Measurements from ENCODE around the gene SNAPIN. TPM values are rescaled to one million over a fixed set of nuclear protein-coding genes. Genes with fewer than 3 reads are reported as not detected.

The SNAPIN gene
- total and polyA plus RNA-seq, 7 donors, result 51.7 to 102 (median 59.6) TPM

DNA sequence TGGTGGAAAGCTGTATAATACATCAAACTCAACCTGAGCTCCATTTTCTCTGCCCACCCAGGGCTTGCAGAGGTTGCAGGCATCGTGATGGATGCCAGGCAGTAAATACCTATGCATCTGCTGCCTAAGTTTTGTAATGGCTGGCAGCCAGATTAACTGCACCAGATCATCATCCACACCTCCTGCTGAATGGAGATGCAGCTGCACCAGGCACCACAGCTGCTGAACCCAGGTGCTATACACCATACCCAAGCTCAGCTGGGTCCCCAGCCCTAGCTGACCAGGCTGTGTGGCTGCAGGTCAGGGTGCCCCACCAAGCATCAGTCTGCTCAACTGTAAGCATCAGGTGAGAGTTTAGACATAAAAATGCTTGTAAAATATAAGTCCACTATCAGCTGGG, 6.7 kb upstream of the SNAPIN start:
- DNase-seq (no peak), ATAC-seq (no peak)
- intact Hi-C loops (cut with DNase I), result no loop called here
- H3K4me3 ChIP-seq, result no peak overlapping the region
- TF ChIP-seq, protein P1, sequence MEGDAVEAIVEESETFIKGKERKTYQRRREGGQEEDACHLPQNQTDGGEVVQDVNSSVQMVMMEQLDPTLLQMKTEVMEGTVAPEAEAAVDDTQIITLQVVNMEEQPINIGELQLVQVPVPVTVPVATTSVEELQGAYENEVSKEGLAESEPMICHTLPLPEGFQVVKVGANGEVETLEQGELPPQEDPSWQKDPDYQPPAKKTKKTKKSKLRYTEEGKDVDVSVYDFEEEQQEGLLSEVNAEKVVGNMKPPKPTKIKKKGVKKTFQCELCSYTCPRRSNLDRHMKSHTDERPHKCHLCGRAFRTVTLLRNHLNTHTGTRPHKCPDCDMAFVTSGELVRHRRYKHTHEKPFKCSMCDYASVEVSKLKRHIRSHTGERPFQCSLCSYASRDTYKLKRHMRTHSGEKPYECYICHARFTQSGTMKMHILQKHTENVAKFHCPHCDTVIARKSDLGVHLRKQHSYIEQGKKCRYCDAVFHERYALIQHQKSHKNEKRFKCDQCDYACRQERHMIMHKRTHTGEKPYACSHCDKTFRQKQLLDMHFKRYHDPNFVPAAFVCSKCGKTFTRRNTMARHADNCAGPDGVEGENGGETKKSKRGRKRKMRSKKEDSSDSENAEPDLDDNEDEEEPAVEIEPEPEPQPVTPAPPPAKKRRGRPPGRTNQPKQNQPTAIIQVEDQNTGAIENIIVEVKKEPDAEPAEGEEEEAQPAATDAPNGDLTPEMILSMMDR (IDR thresholded peaks at IDR 0.05), result no peak
- H3K4me1 ChIP-seq, result peaks cover 24% of the 10 kb centered on the region
- peaks cover 0 to under 1% of the 10 kb centered on the region in 2 donors for H3K36me3 ChIP-seq (ENCODE audit: insufficient read depth in 1 of 2, low read depth in 1 of 2)
- no peaks in the 10 kb centered on the region for H3K9me3 ChIP-seq
- 61 to 80% (median 69%) methylated on average over 1 of the region's 1 CpG for WGBS, 3 donors
- H3K27me3 ChIP-seq (ENCODE audit: insufficient read depth in 3 of 3, low read length in 2 of 3), result no peaks in the 10 kb centered on the region
- no peak overlapping the region for H3K27ac ChIP-seq

DNA sequence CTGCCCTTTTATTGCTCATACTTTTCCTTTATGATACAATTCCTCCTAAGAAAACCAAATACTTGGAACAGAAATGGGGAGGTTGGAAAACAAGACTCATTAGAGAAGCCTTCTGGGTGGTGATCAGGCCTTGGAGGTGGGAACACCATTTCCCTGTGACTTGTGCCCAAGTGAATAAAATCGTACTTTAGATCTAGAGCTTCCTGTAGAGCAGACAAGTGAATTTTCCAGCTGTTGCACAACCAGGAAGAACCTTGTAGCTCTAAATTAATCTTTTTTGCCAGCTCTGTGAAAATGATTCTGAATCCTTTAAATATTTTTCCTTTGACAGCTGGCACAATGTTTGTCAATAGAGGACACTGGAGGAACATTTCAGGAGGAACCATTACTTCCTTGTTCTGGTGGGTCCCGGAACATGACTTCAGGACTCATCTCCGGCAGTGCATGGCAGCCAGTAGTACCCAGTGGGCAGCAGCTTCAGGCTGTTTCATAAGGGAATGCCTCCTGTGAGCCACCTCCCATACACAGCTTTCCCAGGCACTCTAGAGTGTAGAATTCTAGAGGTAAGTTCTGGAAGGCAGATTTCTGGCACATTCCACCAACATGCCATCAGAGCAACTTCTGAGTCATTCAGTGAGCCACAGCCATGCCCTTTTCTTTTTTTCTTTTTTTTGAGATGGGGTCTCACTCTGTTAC, 5.5 kb upstream of the SNAPIN start:
- DNase-seq (no peak), ATAC-seq (no peak)
- Histone ChIP-seq H3K27ac (peak overlapping the region; percentile 51), H3K27me3 (ENCODE audit: insufficient read depth in 3 of 3, low read length in 2 of 3) (no peaks in the 10 kb centered on the region), H3K9me3 (no peaks in the 10 kb centered on the region), H3K4me3 (no peak overlapping the region), H3K4me1 (peaks cover 20% of the 10 kb centered on the region), H3K36me3 (ENCODE audit: insufficient read depth in 1 of 2, low read depth in 1 of 2) (no peaks in the 10 kb centered on the region)
- TF ChIP-seq, protein P1 (IDR thresholded peaks at IDR 0.05), result no peak
- intact Hi-C loops (cut with DNase I), result no loop called here
- 31 to 55% (median 43%) methylated on average over 3 of the region's 3 CpGs for WGBS, 3 donors

DNA sequence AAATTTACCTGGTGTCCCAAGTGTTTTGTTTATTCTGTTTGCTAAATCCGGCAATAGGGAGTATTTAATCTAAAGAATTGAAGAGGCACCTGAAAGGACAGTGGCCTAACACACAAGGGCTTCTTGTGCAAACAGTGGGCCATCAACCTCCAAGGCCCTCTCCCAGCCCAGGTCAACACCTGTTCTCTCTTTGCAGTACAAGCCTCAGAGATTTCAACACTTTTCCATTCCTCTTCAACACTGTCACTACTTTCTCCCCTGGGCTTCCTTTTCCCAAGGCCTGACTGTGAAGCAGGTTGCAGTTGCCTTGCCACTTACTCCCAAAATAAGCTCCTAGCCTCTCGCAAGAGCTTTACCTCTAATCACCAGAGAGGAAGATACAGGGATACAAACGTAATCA, 3.2 kb upstream of the SNAPIN start:
- no peak for DNase-seq

DNA sequence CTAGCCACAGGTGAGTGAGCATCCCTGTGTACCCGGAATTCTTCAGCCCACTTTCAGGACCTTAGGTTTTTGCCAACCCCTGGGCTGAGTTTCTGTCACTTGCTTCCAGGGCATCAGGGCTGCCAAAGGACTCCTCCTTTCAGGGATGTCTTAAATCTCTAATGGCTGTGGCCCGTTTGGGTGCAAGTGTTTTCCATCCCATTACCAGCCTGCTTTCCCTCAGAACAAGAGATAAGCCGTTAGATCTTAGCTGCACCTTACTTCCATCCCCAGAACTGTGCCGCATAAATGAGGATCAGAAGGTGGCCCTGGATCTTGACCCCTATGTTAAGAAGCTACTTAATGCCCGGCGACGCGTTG, 652 bp downstream of the SNAPIN start:
- H3K4me3 ChIP-seq, result peak overlapping the region; percentile 90
- TF ChIP-seq, protein P1 (IDR thresholded peaks at IDR 0.05), result no peak
- DNase-seq (no peak), ATAC-seq (no peak)
- H3K9me3 ChIP-seq, result no peaks in the 10 kb centered on the region
- peaks cover 9% of the 10 kb centered on the region for H3K4me1 ChIP-seq
- intact Hi-C loops (cut with DNase I), result no loop called here
- no peaks in the 10 kb centered on the region for H3K27me3 ChIP-seq (ENCODE audit: insufficient read depth in 3 of 3, low read length in 2 of 3)
- WGBS, 3 donors, result 22 to 31% (median 30%) methylated on average over 8 of the region's 8 CpGs
- H3K36me3 ChIP-seq (ENCODE audit: insufficient read depth in 1 of 2, low read depth in 1 of 2), result peaks cover 16 to 49% of the 10 kb centered on the region in 2 donors
- H3K27ac ChIP-seq, result peak overlapping the region; percentile 95

More for the DNA sequence above, 3.2 kb upstream of the SNAPIN start:
- Histone ChIP-seq H3K4me3 (no peak overlapping the region), H3K27me3 (ENCODE audit: insufficient read depth in 3 of 3, low read length in 2 of 3) (no peaks in the 10 kb centered on the region), H3K9me3 (no peaks in the 10 kb centered on the region), H3K4me1 (peaks cover 9% of the 10 kb centered on the region), H3K27ac (peak overlapping the region; percentile 74), H3K36me3 (ENCODE audit: insufficient read depth in 1 of 2, low read depth in 1 of 2) (peaks cover 0 to 11% of the 10 kb centered on the region in 2 donors)
- intact Hi-C loops (cut with DNase I), result no loop called here
- ATAC-seq, result peak in 3 of 4 donors; percentile 10 to 42 (median 33)
- WGBS, 3 donors, result 88 to 93% (median 89%) methylated on average over 3 of the region's 3 CpGs
- TF ChIP-seq, protein P1 (IDR thresholded peaks at IDR 0.05), result no peak

DNA sequence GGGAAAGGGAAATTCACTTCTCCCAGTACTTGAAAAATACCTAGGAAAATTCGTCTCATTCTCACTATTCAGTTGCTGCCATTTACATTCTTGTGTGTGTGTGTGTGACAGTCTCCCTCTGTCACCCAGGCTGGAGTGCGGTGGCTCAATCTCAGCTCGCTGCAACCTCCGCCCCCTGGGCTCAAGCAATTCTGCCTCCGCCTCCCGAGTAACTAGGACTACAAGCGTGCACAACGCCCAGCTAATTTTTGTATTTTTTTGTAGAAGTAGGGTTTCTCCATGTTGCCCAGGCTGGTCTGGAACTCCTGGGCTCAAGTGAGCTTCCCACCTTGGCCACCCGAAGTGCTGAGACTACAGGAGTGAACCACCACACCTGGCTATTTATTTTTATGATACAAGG, 1.2 kb downstream of the SNAPIN start:
- ATAC-seq, result no peak
- Histone ChIP-seq H3K4me3 (peak overlapping the region; percentile 90), H3K9me3 (no peaks in the 10 kb centered on the region), H3K27ac (peak overlapping the region; percentile 95), H3K27me3 (ENCODE audit: insufficient read depth in 3 of 3, low read length in 2 of 3) (no peaks in the 10 kb centered on the region), H3K4me1 (peaks cover 9% of the 10 kb centered on the region), H3K36me3 (ENCODE audit: insufficient read depth in 1 of 2, low read depth in 1 of 2) (peaks cover 21 to 54% of the 10 kb centered on the region in 2 donors)
- DNase-seq, result no peak
- intact Hi-C loops (cut with DNase I), result no loop called here
- TF ChIP-seq, protein P1 (IDR thresholded peaks at IDR 0.05), result no peak
- WGBS, 3 donors, result 74 to 77% (median 76%) methylated on average over 9 of the region's 9 CpGs

Measured in psoas muscle (tissue), 8 donors.